HepG2 (cell line): ENCODE results near the gene SLC4A9. TPM values are rescaled to one million over a fixed set of nuclear protein-coding genes. Genes with fewer than 3 reads are reported as not detected.

Source experiments
- ELF3 ChIP-seq: IDR thresholded peaks from 2 replicates; pipeline ENCODE4 v1.6.1; 2016; ENCODE audit warnings: missing genetic modification reagents, missing compliant biosample characterization
- REXO4 ChIP-seq: sonication (generic); formaldehyde crosslinking; IDR thresholded peaks from 2 replicates; pipeline ENCODE4 v1.8.0; 2022; ENCODE audit warnings: missing genetic modification reagents, mild to moderate bottlenecking, borderline replicate concordance
- ZNF792 ChIP-seq: IDR thresholded peaks from 2 replicates; pipeline ENCODE4 v1.6.1; 2016
- ZNF879 ChIP-seq: sonication (generic); formaldehyde crosslinking; IDR thresholded peaks from 2 replicates; pipeline ENCODE4 v1.8.1; 2023; ENCODE audit warnings: missing genetic modification reagents
- polyA plus RNA-seq, 8 experiments: library from polyadenylated mRNA; depleted of rRNA in 3 of 8; stranded (reverse) in 7 of 8; unstranded in 1 of 8; fragments of >200 nt; fragmentation: Illumina TruSeq in 4 of 8; extraction: Trizol in 4 of 8; gene quantifications; 2 replicates each; pipeline versions ENCODE4 v1.2.1 to v1.2.3, GENCODE V29; 2011 to 2016; ENCODE audit warnings: low read depth in 4 of 8, missing spikeins in 1 of 8, mixed read lengths in 1 of 8; ENCODE audit not compliant: insufficient read depth in 1 of 8
- total RNA-seq, 5 experiments: library from RNA; depleted of rRNA; stranded (reverse); fragments of >200 nt; fragmentation: Illumina TruSeq; extraction: Trizol; gene quantifications; 2 replicates each; pipeline ENCODE4 v1.2.3, GENCODE V29; 2016; ENCODE audit warnings: low read depth in 1 of 5
- TF ChIP-seq, protein P1 (sequence below): sonication (generic); formaldehyde crosslinking; IDR thresholded peaks from 2 replicates; pipeline ENCODE4 v1.5.1; 2020; ENCODE audit warnings: mild to moderate bottlenecking, missing genetic modification reagents
- TF ChIP-seq, protein P2 (sequence below): sonication (generic); formaldehyde crosslinking; IDR thresholded peaks from 2 replicates; pipeline ENCODE4 v1.9.0; 2022; ENCODE audit warnings: low read depth, missing genetic modification reagents
- TF ChIP-seq, protein P3 (sequence below): sonication (generic); formaldehyde crosslinking; IDR thresholded peaks from 2 replicates; pipeline ENCODE4 v1.4.0; 2020; ENCODE audit warnings: missing genetic modification reagents
- TF ChIP-seq, protein P4 (sequence below): sonication (generic); formaldehyde crosslinking; IDR thresholded peaks from 2 replicates; pipeline ENCODE4 v1.5.0; 2020; ENCODE audit warnings: mild to moderate bottlenecking, missing genetic modification reagents

The SLC4A9 gene
- total and polyA plus RNA-seq, 2 of the 13 experiments (the other 11 are each of a cell fraction or from before 2014, with no cell fraction given), result not detected

DNA sequence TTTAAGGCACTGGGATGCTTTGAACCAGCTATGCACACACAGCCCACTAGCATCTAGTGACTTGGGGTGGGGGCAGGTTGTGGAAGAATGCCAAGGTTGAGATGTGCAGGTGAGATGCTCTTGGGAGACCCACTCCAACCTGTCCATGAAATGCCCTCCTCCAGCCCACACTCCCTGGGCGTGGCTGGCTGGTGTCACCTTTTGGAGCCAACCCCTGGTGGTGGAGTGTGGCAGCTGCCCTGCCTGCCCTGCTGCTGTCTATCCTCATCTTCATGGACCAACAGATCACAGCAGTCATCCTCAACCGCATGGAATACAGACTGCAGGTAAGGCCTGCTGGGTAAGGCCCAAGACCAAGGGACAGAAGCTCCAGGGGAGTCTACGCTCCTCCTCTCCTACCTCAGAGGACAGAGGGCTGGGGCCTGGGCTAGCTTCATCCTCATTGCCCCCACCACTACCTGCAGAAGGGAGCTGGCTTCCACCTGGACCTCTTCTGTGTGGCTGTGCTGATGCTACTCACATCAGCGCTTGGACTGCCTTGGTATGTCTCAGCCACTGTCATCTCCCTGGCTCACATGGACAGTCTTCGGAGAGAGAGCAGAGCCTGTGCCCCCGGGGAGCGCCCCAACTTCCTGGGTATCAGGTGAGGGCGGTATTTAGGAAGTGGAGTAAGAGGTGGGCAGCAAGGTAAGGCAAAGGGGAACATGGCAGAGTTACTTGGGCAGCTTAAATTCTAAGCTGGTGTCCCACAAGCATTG lies 7.4 kb downstream of the SLC4A9 start (continued):
- TF ChIP-seq, protein P1, sequence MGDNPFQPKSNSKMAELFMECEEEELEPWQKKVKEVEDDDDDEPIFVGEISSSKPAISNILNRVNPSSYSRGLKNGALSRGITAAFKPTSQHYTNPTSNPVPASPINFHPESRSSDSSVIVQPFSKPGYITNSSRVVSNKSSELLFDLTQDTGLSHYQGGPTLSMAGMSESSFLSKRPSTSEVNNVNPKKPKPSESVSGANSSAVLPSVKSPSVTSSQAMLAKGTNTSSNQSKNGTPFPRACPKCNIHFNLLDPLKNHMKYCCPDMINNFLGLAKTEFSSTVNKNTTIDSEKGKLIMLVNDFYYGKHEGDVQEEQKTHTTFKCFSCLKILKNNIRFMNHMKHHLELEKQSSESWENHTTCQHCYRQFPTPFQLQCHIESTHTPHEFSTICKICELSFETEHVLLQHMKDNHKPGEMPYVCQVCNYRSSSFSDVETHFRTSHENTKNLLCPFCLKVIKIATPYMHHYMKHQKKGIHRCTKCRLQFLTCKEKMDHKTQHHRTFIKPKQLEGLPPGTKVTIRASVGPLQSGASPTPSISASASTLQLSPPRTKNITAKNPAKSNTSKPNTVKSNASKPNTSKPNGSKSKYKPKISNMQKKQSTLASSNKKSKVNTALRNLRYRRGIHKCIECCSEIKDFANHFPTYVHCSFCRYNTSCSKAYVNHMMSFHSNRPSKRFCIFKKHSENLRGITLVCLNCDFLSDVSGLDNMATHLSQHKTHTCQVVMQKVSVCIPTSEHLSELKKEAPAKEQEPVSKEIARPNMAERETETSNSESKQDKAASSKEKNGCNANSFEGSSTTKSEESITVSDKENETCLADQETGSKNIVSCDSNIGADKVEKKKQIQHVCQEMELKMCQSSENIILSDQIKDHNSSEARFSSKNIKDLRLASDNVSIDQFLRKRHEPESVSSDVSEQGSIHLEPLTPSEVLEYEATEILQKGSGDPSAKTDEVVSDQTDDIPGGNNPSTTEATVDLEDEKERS (CRISPR knock-in tag), result no peak
- no peak for TF ChIP-seq REXO4 (CRISPR knock-in tag)
- TF ChIP-seq, protein P2, sequence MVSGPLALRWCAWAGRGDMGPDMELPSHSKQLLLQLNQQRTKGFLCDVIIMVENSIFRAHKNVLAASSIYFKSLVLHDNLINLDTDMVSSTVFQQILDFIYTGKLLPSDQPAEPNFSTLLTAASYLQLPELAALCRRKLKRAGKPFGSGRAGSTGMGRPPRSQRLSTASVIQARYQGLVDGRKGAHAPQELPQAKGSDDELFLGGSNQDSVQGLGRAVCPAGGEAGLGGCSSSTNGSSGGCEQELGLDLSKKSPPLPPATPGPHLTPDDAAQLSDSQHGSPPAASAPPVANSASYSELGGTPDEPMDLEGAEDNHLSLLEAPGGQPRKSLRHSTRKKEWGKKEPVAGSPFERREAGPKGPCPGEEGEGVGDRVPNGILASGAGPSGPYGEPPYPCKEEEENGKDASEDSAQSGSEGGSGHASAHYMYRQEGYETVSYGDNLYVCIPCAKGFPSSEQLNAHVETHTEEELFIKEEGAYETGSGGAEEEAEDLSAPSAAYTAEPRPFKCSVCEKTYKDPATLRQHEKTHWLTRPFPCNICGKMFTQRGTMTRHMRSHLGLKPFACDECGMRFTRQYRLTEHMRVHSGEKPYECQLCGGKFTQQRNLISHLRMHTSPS, result no peak
- no peak for TF ChIP-seq ELF3 (CRISPR knock-in tag)
- TF ChIP-seq, protein P3, sequence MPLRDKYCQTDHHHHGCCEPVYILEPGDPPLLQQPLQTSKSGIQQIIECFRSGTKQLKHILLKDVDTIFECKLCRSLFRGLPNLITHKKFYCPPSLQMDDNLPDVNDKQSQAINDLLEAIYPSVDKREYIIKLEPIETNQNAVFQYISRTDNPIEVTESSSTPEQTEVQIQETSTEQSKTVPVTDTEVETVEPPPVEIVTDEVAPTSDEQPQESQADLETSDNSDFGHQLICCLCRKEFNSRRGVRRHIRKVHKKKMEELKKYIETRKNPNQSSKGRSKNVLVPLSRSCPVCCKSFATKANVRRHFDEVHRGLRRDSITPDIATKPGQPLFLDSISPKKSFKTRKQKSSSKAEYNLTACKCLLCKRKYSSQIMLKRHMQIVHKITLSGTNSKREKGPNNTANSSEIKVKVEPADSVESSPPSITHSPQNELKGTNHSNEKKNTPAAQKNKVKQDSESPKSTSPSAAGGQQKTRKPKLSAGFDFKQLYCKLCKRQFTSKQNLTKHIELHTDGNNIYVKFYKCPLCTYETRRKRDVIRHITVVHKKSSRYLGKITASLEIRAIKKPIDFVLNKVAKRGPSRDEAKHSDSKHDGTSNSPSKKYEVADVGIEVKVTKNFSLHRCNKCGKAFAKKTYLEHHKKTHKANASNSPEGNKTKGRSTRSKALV, result no peak
- TF ChIP-seq ZNF792 (CRISPR knock-in tag), result no peak
- TF ChIP-seq, protein P4, sequence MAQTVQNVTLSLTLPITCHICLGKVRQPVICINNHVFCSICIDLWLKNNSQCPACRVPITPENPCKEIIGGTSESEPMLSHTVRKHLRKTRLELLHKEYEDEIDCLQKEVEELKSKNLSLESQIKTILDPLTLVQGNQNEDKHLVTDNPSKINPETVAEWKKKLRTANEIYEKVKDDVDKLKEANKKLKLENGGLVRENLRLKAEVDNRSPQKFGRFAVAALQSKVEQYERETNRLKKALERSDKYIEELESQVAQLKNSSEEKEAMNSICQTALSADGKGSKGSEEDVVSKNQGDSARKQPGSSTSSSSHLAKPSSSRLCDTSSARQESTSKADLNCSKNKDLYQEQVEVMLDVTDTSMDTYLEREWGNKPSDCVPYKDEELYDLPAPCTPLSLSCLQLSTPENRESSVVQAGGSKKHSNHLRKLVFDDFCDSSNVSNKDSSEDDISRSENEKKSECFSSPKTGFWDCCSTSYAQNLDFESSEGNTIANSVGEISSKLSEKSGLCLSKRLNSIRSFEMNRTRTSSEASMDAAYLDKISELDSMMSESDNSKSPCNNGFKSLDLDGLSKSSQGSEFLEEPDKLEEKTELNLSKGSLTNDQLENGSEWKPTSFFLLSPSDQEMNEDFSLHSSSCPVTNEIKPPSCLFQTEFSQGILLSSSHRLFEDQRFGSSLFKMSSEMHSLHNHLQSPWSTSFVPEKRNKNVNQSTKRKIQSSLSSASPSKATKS (CRISPR knock-in tag), result no peak
- TF ChIP-seq ZNF879 (CRISPR knock-in tag), result no peak
